Lower leg skin (tissue), 4 donors: Measurements from ENCODE around the gene TLE3. TPM values are rescaled to one million over a fixed set of nuclear protein-coding genes. Genes with fewer than 3 reads are reported as not detected.

Experiments
- DNase-seq, 2 donors: peaks; one replicate each; pipeline ENCODE4 v3.0.0-alpha.2; 2019; ENCODE audit warnings: low spot score in 2 of 2
- H3K4me3 ChIP-seq: fragments of 200-600 bp; sonication (generic); 2 replicates; pipeline ENCODE4 v1.5.1; 2017; ENCODE audit warnings: mild to moderate bottlenecking, low read depth; ENCODE audit not compliant: poor library complexity, severe bottlenecking
- POLR2A ChIP-seq, 2 donors: fragments of 450-650 bp; IDR thresholded peaks; one replicate each; pipeline ENCODE4 v1.6.1; 2016 to 2017; ENCODE audit warnings: antibody characterized with exemption in 2 of 2, mild to moderate bottlenecking in 1 of 2, moderate library complexity in 1 of 2
- WGBS, 2 donors: methylation state at CpG; one replicate each; pipeline ENCODE4 v1.1.5; 2018; 5-methylcytosine and 5-hydroxymethylcytosine counted together
- intact Hi-C: fragments of 100-400 bp; cut with DNase I; formaldehyde crosslinking; loops from one replicate; pipeline ENCODE4 v1.15.0; 2023; ENCODE audit warnings: low total_unique reads
- total RNA-seq, 4 donors: library from RNA; depleted of rRNA; stranded (reverse); fragments of >200 nt; gene quantifications; one replicate each; pipeline ENCODE4 v1.1.0, GENCODE V29; 2016
- TF ChIP-seq, protein P1 (sequence below), 3 donors: fragments of 450-650 bp; IDR thresholded peaks; one replicate each; pipeline ENCODE4 v1.5.1; 2016; ENCODE audit warnings: antibody characterized with exemption in 3 of 3, mild to moderate bottlenecking in 3 of 3, moderate library complexity in 2 of 3

Gene TLE3
- total RNA-seq, 4 donors from 2014 or later, result 95.7 to 136 (median 124) TPM

DNA sequence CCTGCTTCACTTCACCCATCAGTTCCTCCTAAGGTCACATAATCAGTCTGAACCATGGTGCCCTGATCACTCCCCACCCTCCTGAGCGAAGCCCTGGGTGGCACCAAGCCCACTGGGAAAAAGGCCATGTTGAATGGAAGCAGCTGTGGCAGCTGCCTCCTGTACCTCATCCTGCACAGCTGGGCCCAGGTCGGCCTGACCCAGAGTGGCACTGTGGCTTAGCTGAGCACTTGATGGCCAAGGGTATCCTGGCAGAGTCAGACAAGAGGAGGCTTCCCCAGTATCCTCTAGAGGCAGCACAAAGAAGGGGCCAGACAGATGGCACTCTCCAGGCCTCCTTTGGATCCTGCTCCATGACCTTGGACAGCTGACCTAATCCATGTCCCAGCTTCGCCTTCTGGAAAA, 68.4 kb downstream of the TLE3 start:
- TF ChIP-seq, protein P1, sequence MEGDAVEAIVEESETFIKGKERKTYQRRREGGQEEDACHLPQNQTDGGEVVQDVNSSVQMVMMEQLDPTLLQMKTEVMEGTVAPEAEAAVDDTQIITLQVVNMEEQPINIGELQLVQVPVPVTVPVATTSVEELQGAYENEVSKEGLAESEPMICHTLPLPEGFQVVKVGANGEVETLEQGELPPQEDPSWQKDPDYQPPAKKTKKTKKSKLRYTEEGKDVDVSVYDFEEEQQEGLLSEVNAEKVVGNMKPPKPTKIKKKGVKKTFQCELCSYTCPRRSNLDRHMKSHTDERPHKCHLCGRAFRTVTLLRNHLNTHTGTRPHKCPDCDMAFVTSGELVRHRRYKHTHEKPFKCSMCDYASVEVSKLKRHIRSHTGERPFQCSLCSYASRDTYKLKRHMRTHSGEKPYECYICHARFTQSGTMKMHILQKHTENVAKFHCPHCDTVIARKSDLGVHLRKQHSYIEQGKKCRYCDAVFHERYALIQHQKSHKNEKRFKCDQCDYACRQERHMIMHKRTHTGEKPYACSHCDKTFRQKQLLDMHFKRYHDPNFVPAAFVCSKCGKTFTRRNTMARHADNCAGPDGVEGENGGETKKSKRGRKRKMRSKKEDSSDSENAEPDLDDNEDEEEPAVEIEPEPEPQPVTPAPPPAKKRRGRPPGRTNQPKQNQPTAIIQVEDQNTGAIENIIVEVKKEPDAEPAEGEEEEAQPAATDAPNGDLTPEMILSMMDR (IDR thresholded peaks at IDR 0.05), result no peak
- no peak for TF ChIP-seq POLR2A (IDR thresholded peaks at IDR 0.05)
- 82 to 85% methylated on average over 3 of the region's 3 CpGs for WGBS, 2 donors
- intact Hi-C loops, result no loop called here
- DNase-seq, result no peak
- H3K4me3 ChIP-seq, result no peak overlapping the region

DNA sequence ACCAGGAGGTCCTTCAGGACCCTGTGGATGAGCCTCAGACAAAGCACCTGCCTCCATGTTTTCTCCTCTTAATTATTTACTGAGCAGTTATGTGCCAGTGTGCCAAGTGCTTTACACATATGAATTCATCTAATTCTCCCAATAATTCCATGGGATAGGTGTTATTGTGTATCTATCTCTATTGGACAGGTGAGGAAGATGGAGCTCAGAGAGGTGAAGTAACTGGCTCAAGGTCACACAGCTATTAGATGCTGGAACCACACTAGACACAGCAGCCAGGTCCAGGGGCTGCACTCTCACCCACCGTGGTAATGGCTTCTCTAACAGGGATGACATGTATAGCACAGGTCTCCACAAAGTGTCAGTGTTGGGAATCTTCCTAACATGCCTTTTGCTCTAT, 70.2 kb downstream of the TLE3 start:
- 82 to 91% methylated on average over 1 of the region's 1 CpG for WGBS, 2 donors
- H3K4me3 ChIP-seq, result no peak overlapping the region
- intact Hi-C loops, result no loop called here
- no peak for DNase-seq
- no peak for TF ChIP-seq POLR2A (IDR thresholded peaks at IDR 0.05)
- TF ChIP-seq, protein P1 (IDR thresholded peaks at IDR 0.05), result no peak

DNA sequence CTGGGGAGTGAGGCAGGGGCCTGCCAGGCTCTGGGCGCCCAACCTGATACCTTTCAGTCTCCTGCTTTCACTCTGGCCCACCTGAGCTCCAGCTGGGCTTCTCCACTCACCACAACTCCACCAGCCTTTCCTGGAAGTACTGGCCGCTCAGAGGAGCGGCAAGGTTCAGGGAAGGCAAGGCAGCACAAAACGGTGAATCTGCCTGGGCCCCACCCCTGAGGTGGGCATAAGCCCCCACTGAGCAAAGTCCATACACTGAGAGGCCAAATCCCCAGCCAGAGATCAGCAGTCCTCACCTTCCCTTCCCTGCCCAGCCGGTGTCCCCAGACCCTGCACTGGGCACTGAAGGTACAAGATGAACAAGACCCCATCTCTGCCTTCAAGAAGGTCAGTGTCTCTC, 70.7 kb downstream of the TLE3 start:
- intact Hi-C loops, result no loop called here
- WGBS, 2 donors, result 92 to 97% methylated on average over 4 to 5 of the region's 5 CpGs
- no peak overlapping the region for H3K4me3 ChIP-seq
- no peak for DNase-seq
- TF ChIP-seq, protein P1 (IDR thresholded peaks at IDR 0.05), result no peak
- no peak for TF ChIP-seq POLR2A (IDR thresholded peaks at IDR 0.05)

DNA sequence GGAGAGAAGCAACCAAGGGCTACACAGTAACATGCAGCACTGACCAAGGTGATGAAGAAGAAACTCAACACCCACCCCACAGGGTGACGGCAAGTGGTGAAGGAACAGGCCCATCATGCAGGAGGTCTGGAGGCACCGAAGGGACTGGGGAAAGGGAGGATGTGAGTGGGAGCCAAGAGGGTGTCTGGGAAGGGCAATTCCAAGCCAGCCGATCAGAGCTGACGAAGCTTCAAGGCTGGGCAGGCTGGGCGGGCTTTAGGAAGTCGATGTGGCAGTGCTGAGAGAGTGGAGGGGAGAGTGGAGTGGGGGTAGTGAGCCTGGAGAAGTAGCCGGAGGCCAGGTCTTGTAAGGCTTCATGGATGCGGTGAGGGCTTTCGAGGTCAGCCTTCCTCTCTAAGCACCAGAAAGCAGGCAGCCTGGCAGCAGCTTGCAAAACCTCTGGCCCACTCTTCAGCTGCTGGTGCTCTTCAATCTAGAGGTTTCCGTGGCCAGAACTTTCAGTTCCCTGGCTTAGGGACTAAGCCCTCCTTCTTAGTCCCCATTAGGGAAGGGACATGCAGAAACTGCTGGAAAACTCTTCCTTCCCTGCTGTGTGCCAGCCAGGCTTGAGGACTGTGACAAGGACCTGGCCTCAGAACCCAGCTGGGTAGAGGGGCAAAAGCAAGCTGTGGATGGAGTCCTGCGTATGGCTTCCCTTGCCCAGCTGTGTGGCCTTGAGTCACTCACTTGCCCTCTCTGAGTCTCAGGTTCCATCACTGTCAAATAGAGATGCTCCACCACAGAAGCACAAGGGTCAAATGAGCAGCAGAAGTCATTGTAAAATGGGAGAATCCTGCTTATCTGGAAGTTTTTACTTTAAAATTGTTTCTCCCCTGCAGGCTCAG, 72.1 kb downstream of the TLE3 start:
- no peak for DNase-seq
- intact Hi-C loops, result no loop called here
- 72 to 73% methylated on average over 11 of the region's 11 CpGs for WGBS, 2 donors
- no peak overlapping the region for H3K4me3 ChIP-seq
- TF ChIP-seq POLR2A (IDR thresholded peaks at IDR 0.05), result no peak
- TF ChIP-seq, protein P1 (IDR thresholded peaks at IDR 0.05), result no peak

DNA sequence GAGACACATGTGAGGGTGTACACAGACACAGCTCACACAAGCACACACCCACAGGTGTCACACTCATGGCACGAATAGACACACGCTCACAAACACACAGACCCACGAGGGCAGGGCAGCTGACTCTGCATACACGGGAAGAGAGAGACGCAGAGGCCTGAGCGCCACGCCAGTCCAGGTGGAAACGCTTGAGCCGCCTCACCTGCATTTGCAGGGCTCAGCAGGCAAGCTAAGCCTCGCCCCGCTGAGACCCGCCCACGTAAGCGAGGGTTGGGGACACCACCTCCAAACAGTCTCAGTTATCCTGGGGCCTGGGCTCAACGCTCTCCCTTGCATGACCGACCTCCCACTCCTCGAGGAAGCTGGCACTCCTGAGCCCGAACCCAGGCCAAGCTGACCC, 73.2 kb downstream of the TLE3 start:
- intact Hi-C loops, result no loop called here
- WGBS, 2 donors, result 45 to 71% methylated on average over 18 of the region's 18 CpGs
- H3K4me3 ChIP-seq, result no peak overlapping the region
- TF ChIP-seq, protein P1 (IDR thresholded peaks at IDR 0.05), result no peak
- no peak for TF ChIP-seq POLR2A (IDR thresholded peaks at IDR 0.05)
- DNase-seq, result no peak
